ENCODE results near the gene IMMP2L.

IMMP2L gene

GRCh38 chr7:111362506-111363054 lies 199.7 kb downstream of the IMMP2L start:
- no peak for DNase-seq (ENCODE audit: low read depth)
- no peak for TF ChIP-seq CTCF (conservative IDR thresholded peaks at IDR 0.05; ENCODE audit: low read depth, low read length)
- H3K4me3 ChIP-seq (ENCODE audit: low read length): no peak overlapping the region

- TF ChIP-seq CTCF (conservative IDR thresholded peaks at IDR 0.05; ENCODE audit: low read depth, low read length): no peak
- H3K4me3 ChIP-seq (ENCODE audit: low read length): no peak overlapping the region
- DNase-seq (ENCODE audit: low read depth): no peak
Observed at GRCh38 chr7:111358915-111359314, 203.4 kb downstream of the IMMP2L start.

- peak; percentile 28 for DNase-seq (ENCODE audit: low read depth)
- no peak overlapping the region for H3K4me3 ChIP-seq (ENCODE audit: low read length)
- no peak for TF ChIP-seq CTCF (conservative IDR thresholded peaks at IDR 0.05; ENCODE audit: low read depth, low read length)
Observed at GRCh38 chr7:111357691-111358090, 204.6 kb downstream of the IMMP2L start.

- DNase-seq (ENCODE audit: low read depth): no peak
- TF ChIP-seq CTCF (conservative IDR thresholded peaks at IDR 0.05; ENCODE audit: low read depth, low read length): no peak
- no peak overlapping the region for H3K4me3 ChIP-seq (ENCODE audit: low read length)
Observed at GRCh38 chr7:111356941-111357340, 205.4 kb downstream of the IMMP2L start.

GRCh38 chr7:111352319-111352718 lies 210.0 kb downstream of the IMMP2L start:
- no peak overlapping the region for H3K4me3 ChIP-seq (ENCODE audit: low read length)
- TF ChIP-seq CTCF (conservative IDR thresholded peaks at IDR 0.05; ENCODE audit: low read depth, low read length): no peak
- no peak for DNase-seq (ENCODE audit: low read depth)

- H3K4me3 ChIP-seq (ENCODE audit: low read length): no peak overlapping the region
- TF ChIP-seq CTCF (conservative IDR thresholded peaks at IDR 0.05; ENCODE audit: low read depth, low read length): no peak
- DNase-seq (ENCODE audit: low read depth): no peak
Observed at GRCh38 chr7:111346219-111346618, 216.1 kb downstream of the IMMP2L start.

- no peak for TF ChIP-seq CTCF (conservative IDR thresholded peaks at IDR 0.05; ENCODE audit: low read depth, low read length)
- no peak for DNase-seq (ENCODE audit: low read depth)
- H3K4me3 ChIP-seq (ENCODE audit: low read length): no peak overlapping the region
Observed at GRCh38 chr7:111343017-111343416, 219.3 kb downstream of the IMMP2L start.

Measured in retinal pigment epithelial cell (primary cell).